M059J (cell line): ENCODE measurements around the gene ANP32D. TPM values are rescaled to one million over a fixed set of nuclear protein-coding genes. Genes with fewer than 3 reads are reported as not detected.
"Not testable (repeated sequence)": the region's sequence is repeated elsewhere in the genome, so short reads cannot be mapped to it uniquely, and the experiment has no call there.

ENCODE experiments used
- DNase-seq: peaks from one replicate; pipeline ENCODE4 v3.0.0-alpha.2; 2012; ENCODE audit warnings: low read depth
- total RNA-seq: library from RNA; depleted of rRNA; stranded (reverse); fragments of >200 nt; shearing (Covaris generic); gene quantifications from 2 replicates; pipeline ENCODE4 v1.2.3, GENCODE V29; 2014; rRNA removed

Gene ANP32D
- not detected in 2 replicates for total RNA-seq

GRCh38 chr12:48472259-48472658, at the start of gene ANP32D:
Gene ANP32D (plus strand): TSS chr12:48472559. CDS start chr12:48472665, 106 bp downstream.
- no peak for DNase-seq

GRCh38 chr12:48423171-48423570, 49.2 kb upstream of the ANP32D start:
- DNase-seq, result no peak

- no peak for DNase-seq
Measured at GRCh38 chr12:48424644-48425043, 47.7 kb upstream of the ANP32D start.

- DNase-seq, result not testable (repeated sequence)
Measured at GRCh38 chr12:48434016-48434415, 38.3 kb upstream of the ANP32D start.

- DNase-seq, result no peak
Measured at GRCh38 chr12:48441069-48441468, 31.3 kb upstream of the ANP32D start.

- no peak for DNase-seq
Measured at GRCh38 chr12:48442179-48442847, 30.0 kb upstream of the ANP32D start.

GRCh38 chr12:48445538-48445937, 26.8 kb upstream of the ANP32D start:
- no peak for DNase-seq

- DNase-seq, result no peak
Measured at GRCh38 chr12:48446161-48446776, 26.1 kb upstream of the ANP32D start.

- no peak for DNase-seq
Measured at GRCh38 chr12:48447755-48448154, 24.6 kb upstream of the ANP32D start.

GRCh38 chr12:48451372-48451771, 21.0 kb upstream of the ANP32D start:
- DNase-seq, result no peak

GRCh38 chr12:48452961-48453360, 19.4 kb upstream of the ANP32D start:
- not testable (repeated sequence) for DNase-seq

- peak; percentile 18 for DNase-seq
Measured at GRCh38 chr12:48454667-48455066, 17.7 kb upstream of the ANP32D start.

- DNase-seq, result no peak
Measured at GRCh38 chr12:48455116-48455515, 17.2 kb upstream of the ANP32D start.

GRCh38 chr12:48459259-48459658, 13.1 kb upstream of the ANP32D start:
- no peak for DNase-seq

GRCh38 chr12:48469027-48469426, 3.3 kb upstream of the ANP32D start:
- not testable (repeated sequence) for DNase-seq

GRCh38 chr12:48473061-48473460, 702 bp downstream of the ANP32D start:
- no peak for DNase-seq

GRCh38 chr12:48474497-48474896, 2.1 kb downstream of the ANP32D start:
- DNase-seq, result not testable (repeated sequence)

- no peak for DNase-seq
Measured at GRCh38 chr12:48482198-48482597, 9.8 kb downstream of the ANP32D start, which contains the start of gene C12orf54. Gene C12orf54 (plus strand): TSS chr12:48482498. CDS start chr12:48483297, 799 bp downstream.

GRCh38 chr12:48482930-48483329, 10.6 kb downstream of the ANP32D start:
- DNase-seq, result no peak

- no peak for DNase-seq
Measured at GRCh38 chr12:48486261-48486660, 13.9 kb downstream of the ANP32D start.

GRCh38 chr12:48486679-48487078, 14.3 kb downstream of the ANP32D start:
- no peak for DNase-seq

- peak; percentile 21 for DNase-seq
Measured at GRCh38 chr12:48489012-48489411, 16.7 kb downstream of the ANP32D start.

- not testable (repeated sequence) for DNase-seq
Measured at GRCh38 chr12:48489456-48489855, 17.1 kb downstream of the ANP32D start.
